HEK293 (cell line): ENCODE measurements around the gene PTGES.
A peak's percentile ranks its signal among the peaks of the same experiment; 100 is the strongest.

Experiments
- HOXD13 ChIP-seq: sonication (generic); formaldehyde crosslinking; IDR thresholded peaks from 2 replicates; pipeline ENCODE4 v1.8.0; 2022; ENCODE audit warnings: missing genetic modification reagents, borderline replicate concordance
- INSM2 ChIP-seq: fragments of 450-650 bp; formaldehyde crosslinking; IDR thresholded peaks from 2 replicates; pipeline ENCODE4 v1.5.1; 2016; ENCODE audit warnings: missing biosample characterization, missing genetic modification characterization
- KLF7 ChIP-seq: fragments of 450-650 bp; formaldehyde crosslinking; IDR thresholded peaks from 2 replicates; pipeline ENCODE4 v1.5.1; 2016; ENCODE audit warnings: missing biosample characterization, missing genetic modification characterization, borderline replicate concordance
- OSR2 ChIP-seq: fragments of 450-650 bp; formaldehyde crosslinking; IDR thresholded peaks from 2 replicates; pipeline ENCODE4 v1.5.1; 2016; ENCODE audit warnings: missing biosample characterization, missing genetic modification characterization
- SCRT1 ChIP-seq: fragments of 450-650 bp; formaldehyde crosslinking; IDR thresholded peaks from 2 replicates; pipeline ENCODE4 v1.5.1; 2016; ENCODE audit warnings: missing biosample characterization, missing genetic modification characterization, borderline replicate concordance
- SETDB1 ChIP-seq: IDR thresholded peaks from one replicate; pipeline ENCODE4 v1.6.1; 2017; ENCODE audit warnings: mild to moderate bottlenecking, low read length, moderate library complexity, mixed read lengths; ENCODE audit not compliant: insufficient read length
- SP7 ChIP-seq: fragments of 450-650 bp; formaldehyde crosslinking; IDR thresholded peaks from 2 replicates; pipeline ENCODE4 v1.5.1; 2016; ENCODE audit warnings: missing biosample characterization, missing genetic modification characterization
- TCF7L2 ChIP-seq: IDR thresholded peaks from 2 replicates; pipeline ENCODE4 v1.6.1; 2011; ENCODE audit warnings: low read depth, mild to moderate bottlenecking, inconsistent platforms, low read length, moderate library complexity, borderline replicate concordance
- YY2 ChIP-seq: fragments of 450-650 bp; formaldehyde crosslinking; IDR thresholded peaks from 2 replicates; pipeline ENCODE4 v1.5.1; 2016; ENCODE audit warnings: missing biosample characterization, missing genetic modification characterization
- ZNF112 ChIP-seq: fragments of 450-650 bp; formaldehyde crosslinking; IDR thresholded peaks from 2 replicates; pipeline ENCODE4 v1.5.0; 2017; ENCODE audit warnings: missing biosample characterization, missing genetic modification characterization
- ZNF114 ChIP-seq: fragments of 450-650 bp; formaldehyde crosslinking; IDR thresholded peaks from 2 replicates; pipeline ENCODE4 v1.5.0; 2017; ENCODE audit warnings: missing biosample characterization, missing genetic modification characterization
- ZNF121 ChIP-seq: fragments of 450-650 bp; formaldehyde crosslinking; IDR thresholded peaks from 2 replicates; pipeline ENCODE4 v1.5.1; 2016; ENCODE audit warnings: missing biosample characterization, missing genetic modification characterization
- ZNF133 ChIP-seq: fragments of 450-650 bp; formaldehyde crosslinking; IDR thresholded peaks from 2 replicates; pipeline ENCODE4 v1.5.1; 2016; ENCODE audit warnings: missing biosample characterization, missing genetic modification characterization
- ZNF18 ChIP-seq: fragments of 450-650 bp; formaldehyde crosslinking; IDR thresholded peaks from 2 replicates; pipeline ENCODE4 v1.5.1; 2016; ENCODE audit warnings: missing biosample characterization, missing genetic modification characterization
- ZNF19 ChIP-seq: fragments of 450-650 bp; formaldehyde crosslinking; IDR thresholded peaks from 2 replicates; pipeline ENCODE4; 2016; ENCODE audit warnings: missing biosample characterization, missing genetic modification characterization, low read depth
- ZNF248 ChIP-seq: fragments of 450-650 bp; formaldehyde crosslinking; IDR thresholded peaks from 2 replicates; pipeline ENCODE4 v1.5.1; 2017; ENCODE audit warnings: missing biosample characterization, missing genetic modification characterization
- ZNF26 ChIP-seq: fragments of 450-650 bp; formaldehyde crosslinking; IDR thresholded peaks from 2 replicates; pipeline ENCODE4 v1.5.1; 2016; ENCODE audit warnings: missing biosample characterization, missing genetic modification characterization
- ZNF292 ChIP-seq: fragments of 450-650 bp; formaldehyde crosslinking; IDR thresholded peaks from 2 replicates; pipeline ENCODE4 v1.5.1; 2016; ENCODE audit warnings: low read depth, missing biosample characterization, missing genetic modification characterization, borderline replicate concordance
- ZNF341 ChIP-seq: fragments of 450-650 bp; formaldehyde crosslinking; IDR thresholded peaks from 2 replicates; pipeline ENCODE4; 2016; ENCODE audit warnings: low read depth, missing biosample characterization, missing genetic modification characterization
- ZNF354C ChIP-seq: fragments of 450-650 bp; formaldehyde crosslinking; IDR thresholded peaks from 2 replicates; pipeline ENCODE4 v1.5.1; 2016; ENCODE audit warnings: missing biosample characterization, missing genetic modification characterization, low read depth, borderline replicate concordance
- ZNF416 ChIP-seq: fragments of 450-650 bp; formaldehyde crosslinking; IDR thresholded peaks from 2 replicates; pipeline ENCODE4 v1.5.1; 2016; ENCODE audit warnings: missing biosample characterization, missing genetic modification characterization
- ZNF501 ChIP-seq: fragments of 450-650 bp; formaldehyde crosslinking; IDR thresholded peaks from 2 replicates; pipeline ENCODE4 v1.5.1; 2016; ENCODE audit warnings: missing biosample characterization, missing genetic modification characterization
- ZNF510 ChIP-seq: fragments of 450-650 bp; formaldehyde crosslinking; IDR thresholded peaks from 2 replicates; pipeline ENCODE4 v1.5.1; 2018; ENCODE audit warnings: mild to moderate bottlenecking, missing genetic modification characterization, missing biosample characterization; ENCODE audit not compliant: insufficient replicate concordance
- ZNF571 ChIP-seq: fragments of 450-650 bp; formaldehyde crosslinking; IDR thresholded peaks from 2 replicates; pipeline ENCODE4 v1.5.0; 2017; ENCODE audit warnings: missing biosample characterization, missing genetic modification characterization
- ZNF585B ChIP-seq: fragments of 450-650 bp; formaldehyde crosslinking; IDR thresholded peaks from 2 replicates; pipeline ENCODE4 v1.5.1; 2016; ENCODE audit warnings: missing biosample characterization, missing genetic modification characterization
- ZNF626 ChIP-seq: fragments of 450-650 bp; sonication (Bioruptor Pico); formaldehyde crosslinking; IDR thresholded peaks from 2 replicates; pipeline ENCODE4 v1.5.1; 2018; ENCODE audit warnings: missing biosample characterization, missing genetic modification characterization, inconsistent platforms
- ZNF747 ChIP-seq: fragments of 450-650 bp; formaldehyde crosslinking; IDR thresholded peaks from 2 replicates; pipeline ENCODE4 v1.5.1; 2016; ENCODE audit warnings: missing biosample characterization, missing genetic modification characterization
- ZNF791 ChIP-seq: fragments of 450-650 bp; formaldehyde crosslinking; IDR thresholded peaks from 2 replicates; pipeline ENCODE4 v1.5.1; 2016; ENCODE audit warnings: missing biosample characterization, missing genetic modification characterization
- TF ChIP-seq, protein P1 (sequence below): fragments of 450-650 bp; formaldehyde crosslinking; IDR thresholded peaks from 2 replicates; pipeline ENCODE4 v1.5.1; 2016; ENCODE audit warnings: missing biosample characterization, missing genetic modification characterization
- TF ChIP-seq, protein P2 (sequence below): fragments of 450-650 bp; formaldehyde crosslinking; IDR thresholded peaks from 2 replicates; pipeline ENCODE4 v1.5.1; 2016; ENCODE audit warnings: missing biosample characterization, missing genetic modification characterization, low read depth
- TF ChIP-seq, protein P3 (sequence below): fragments of 450-650 bp; formaldehyde crosslinking; IDR thresholded peaks from 2 replicates; pipeline ENCODE4 v1.5.1; 2017; ENCODE audit warnings: missing biosample characterization, missing genetic modification characterization

Gene PTGES

GRCh38 chr9:129776938-129777768 is 24.3 kb upstream of the PTGES start (continued):
- TF ChIP-seq SCRT1 (tag by site-specific recombination) = no peak
- no peak for TF ChIP-seq ZNF747 (tag by site-specific recombination)
- no peak for TF ChIP-seq ZNF416 (tag by site-specific recombination)
- TF ChIP-seq ZNF19 (tag by site-specific recombination) = no peak
- no peak for TF ChIP-seq TCF7L2
- TF ChIP-seq ZNF292 (tag by site-specific recombination) = no peak
- no peak for TF ChIP-seq ZNF791
- peak; percentile 85 for TF ChIP-seq SP7 (tag by site-specific recombination)
- TF ChIP-seq INSM2 (tag by site-specific recombination) = peak; percentile 76; the same call in 1 of the 2 replicates
- TF ChIP-seq ZNF626 = no peak
- TF ChIP-seq ZNF18 (tag by site-specific recombination) = no peak
- TF ChIP-seq, protein P1, sequence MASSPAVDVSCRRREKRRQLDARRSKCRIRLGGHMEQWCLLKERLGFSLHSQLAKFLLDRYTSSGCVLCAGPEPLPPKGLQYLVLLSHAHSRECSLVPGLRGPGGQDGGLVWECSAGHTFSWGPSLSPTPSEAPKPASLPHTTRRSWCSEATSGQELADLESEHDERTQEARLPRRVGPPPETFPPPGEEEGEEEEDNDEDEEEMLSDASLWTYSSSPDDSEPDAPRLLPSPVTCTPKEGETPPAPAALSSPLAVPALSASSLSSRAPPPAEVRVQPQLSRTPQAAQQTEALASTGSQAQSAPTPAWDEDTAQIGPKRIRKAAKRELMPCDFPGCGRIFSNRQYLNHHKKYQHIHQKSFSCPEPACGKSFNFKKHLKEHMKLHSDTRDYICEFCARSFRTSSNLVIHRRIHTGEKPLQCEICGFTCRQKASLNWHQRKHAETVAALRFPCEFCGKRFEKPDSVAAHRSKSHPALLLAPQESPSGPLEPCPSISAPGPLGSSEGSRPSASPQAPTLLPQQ (tag by site-specific recombination) = peak; percentile 88
- no peak for TF ChIP-seq ZNF501 (tag by site-specific recombination)
- TF ChIP-seq ZNF341 (tag by site-specific recombination) = peak; percentile 78
- no peak for TF ChIP-seq YY2 (tag by site-specific recombination)
- TF ChIP-seq ZNF354C (tag by site-specific recombination) = no peak
- TF ChIP-seq, protein P2, sequence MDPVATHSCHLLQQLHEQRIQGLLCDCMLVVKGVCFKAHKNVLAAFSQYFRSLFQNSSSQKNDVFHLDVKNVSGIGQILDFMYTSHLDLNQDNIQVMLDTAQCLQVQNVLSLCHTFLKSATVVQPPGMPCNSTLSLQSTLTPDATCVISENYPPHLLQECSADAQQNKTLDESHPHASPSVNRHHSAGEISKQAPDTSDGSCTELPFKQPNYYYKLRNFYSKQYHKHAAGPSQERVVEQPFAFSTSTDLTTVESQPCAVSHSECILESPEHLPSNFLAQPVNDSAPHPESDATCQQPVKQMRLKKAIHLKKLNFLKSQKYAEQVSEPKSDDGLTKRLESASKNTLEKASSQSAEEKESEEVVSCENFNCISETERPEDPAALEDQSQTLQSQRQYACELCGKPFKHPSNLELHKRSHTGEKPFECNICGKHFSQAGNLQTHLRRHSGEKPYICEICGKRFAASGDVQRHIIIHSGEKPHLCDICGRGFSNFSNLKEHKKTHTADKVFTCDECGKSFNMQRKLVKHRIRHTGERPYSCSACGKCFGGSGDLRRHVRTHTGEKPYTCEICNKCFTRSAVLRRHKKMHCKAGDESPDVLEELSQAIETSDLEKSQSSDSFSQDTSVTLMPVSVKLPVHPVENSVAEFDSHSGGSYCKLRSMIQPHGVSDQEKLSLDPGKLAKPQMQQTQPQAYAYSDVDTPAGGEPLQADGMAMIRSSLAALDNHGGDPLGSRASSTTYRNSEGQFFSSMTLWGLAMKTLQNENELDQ (tag by site-specific recombination) = no peak
- TF ChIP-seq ZNF26 (tag by site-specific recombination) = no peak
- TF ChIP-seq KLF7 (tag by site-specific recombination) = no peak
- no peak for TF ChIP-seq ZNF112 (tag by site-specific recombination)
- no peak for TF ChIP-seq ZNF510
- no peak for TF ChIP-seq ZNF248 (tag by site-specific recombination)
- TF ChIP-seq, protein P3, sequence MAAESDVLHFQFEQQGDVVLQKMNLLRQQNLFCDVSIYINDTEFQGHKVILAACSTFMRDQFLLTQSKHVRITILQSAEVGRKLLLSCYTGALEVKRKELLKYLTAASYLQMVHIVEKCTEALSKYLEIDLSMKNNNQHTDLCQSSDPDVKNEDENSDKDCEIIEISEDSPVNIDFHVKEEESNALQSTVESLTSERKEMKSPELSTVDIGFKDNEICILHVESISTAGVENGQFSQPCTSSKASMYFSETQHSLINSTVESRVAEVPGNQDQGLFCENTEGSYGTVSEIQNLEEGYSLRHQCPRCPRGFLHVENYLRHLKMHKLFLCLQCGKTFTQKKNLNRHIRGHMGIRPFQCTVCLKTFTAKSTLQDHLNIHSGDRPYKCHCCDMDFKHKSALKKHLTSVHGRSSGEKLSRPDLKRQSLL (tag by site-specific recombination) = peak; percentile 95
- peak; percentile 65 for TF ChIP-seq OSR2 (tag by site-specific recombination)
- 0 out of 2 replicates have a peak, but pooled peaks have one; percentile 35 for TF ChIP-seq ZNF133 (tag by site-specific recombination)
- no peak for TF ChIP-seq HOXD13 (CRISPR knock-in tag)
- no peak for TF ChIP-seq SETDB1
- TF ChIP-seq ZNF585B (tag by site-specific recombination) = no peak
- no peak for TF ChIP-seq ZNF571 (tag by site-specific recombination)
- TF ChIP-seq ZNF121 = no peak
- TF ChIP-seq ZNF114 = no peak
